ENCODE results near the gene MPPE1.

Gene MPPE1

GRCh38 chr18:11905613-11906012 is 2.5 kb downstream of the MPPE1 start:
- H4K20me1 ChIP-seq (ENCODE audit: insufficient read depth, low read length), result no peaks in the 10 kb centered on the region
- H3K9ac ChIP-seq (ENCODE audit: low read length), result no peak overlapping the region
- H3K4me1 ChIP-seq (ENCODE audit: insufficient read depth, low read length, severe bottlenecking), result peaks cover 16% of the 10 kb centered on the region
- no peak overlapping the region for H3K4me3 ChIP-seq (ENCODE audit: low read depth, low read length, poor library complexity, severe bottlenecking)
- H3K79me2 ChIP-seq (ENCODE audit: insufficient read depth, low read length), result no peaks in the 10 kb centered on the region
- no peaks in the 10 kb centered on the region for H3K27me3 ChIP-seq (ENCODE audit: insufficient read depth, low read length)
- no peak overlapping the region for H2AFZ ChIP-seq (ENCODE audit: low read length)
- no peak overlapping the region for H3K27ac ChIP-seq (ENCODE audit: low read depth, low read length, poor library complexity, severe bottlenecking)
- no peak overlapping the region for H3K4me2 ChIP-seq (ENCODE audit: low read length)
- H3K36me3 ChIP-seq (ENCODE audit: insufficient read depth, low read length), result peaks cover 26% of the 10 kb centered on the region
- TF ChIP-seq CTCF (IDR thresholded peaks at IDR 0.05; ENCODE audit: low read length) (no peak), EZH2 (IDR thresholded peaks at IDR 0.05; ENCODE audit: borderline replicate concordance, low read length) (no peak)
- no peaks in the 10 kb centered on the region for H3K9me2 ChIP-seq (ENCODE audit: low read depth, low read length)
- no peaks in the 10 kb centered on the region for H3K9me3 ChIP-seq (ENCODE audit: low read length)
- H3F3A ChIP-seq (ENCODE audit: insufficient read depth, low read length), result no peaks in the 10 kb centered on the region

GRCh38 chr18:11902522-11903292 is 5.4 kb downstream of the MPPE1 start:
- Histone ChIP-seq H3K4me3 (ENCODE audit: low read depth, low read length, poor library complexity, severe bottlenecking) (no peak overlapping the region), H3K4me2 (ENCODE audit: low read length) (no peak overlapping the region)

GRCh38 chr18:11901826-11902438 is 6.2 kb downstream of the MPPE1 start:
- Histone ChIP-seq H3K9me2 (ENCODE audit: low read depth, low read length) (no peaks in the 10 kb centered on the region), H4K20me1 (ENCODE audit: insufficient read depth, low read length) (no peaks in the 10 kb centered on the region), H3K4me3 (ENCODE audit: low read depth, low read length, poor library complexity, severe bottlenecking) (no peak overlapping the region), H3K9me3 (ENCODE audit: low read length) (no peaks in the 10 kb centered on the region), H3K4me1 (ENCODE audit: insufficient read depth, low read length, severe bottlenecking) (peaks cover 2% of the 10 kb centered on the region), H3K79me2 (ENCODE audit: insufficient read depth, low read length) (no peaks in the 10 kb centered on the region), H2AFZ (ENCODE audit: low read length) (no peak overlapping the region), H3K9ac (ENCODE audit: low read length) (no peak overlapping the region), H3K36me3 (ENCODE audit: insufficient read depth, low read length) (peaks cover 52% of the 10 kb centered on the region), H3F3A (ENCODE audit: insufficient read depth, low read length) (no peaks in the 10 kb centered on the region), H3K27me3 (ENCODE audit: insufficient read depth, low read length) (no peaks in the 10 kb centered on the region), H3K27ac (ENCODE audit: low read depth, low read length, poor library complexity, severe bottlenecking) (no peak overlapping the region), H3K4me2 (ENCODE audit: low read length) (no peak overlapping the region)
- TF ChIP-seq EZH2 (IDR thresholded peaks at IDR 0.05; ENCODE audit: borderline replicate concordance, low read length) (no peak), CTCF (IDR thresholded peaks at IDR 0.05; ENCODE audit: low read length) (no peak)

More at GRCh38 chr18:11902522-11903292, 5.4 kb downstream of the MPPE1 start:
- Histone ChIP-seq H3F3A (ENCODE audit: insufficient read depth, low read length) (no peaks in the 10 kb centered on the region), H4K20me1 (ENCODE audit: insufficient read depth, low read length) (no peaks in the 10 kb centered on the region), H3K79me2 (ENCODE audit: insufficient read depth, low read length) (no peaks in the 10 kb centered on the region), H2AFZ (ENCODE audit: low read length) (no peak overlapping the region), H3K9me3 (ENCODE audit: low read length) (no peaks in the 10 kb centered on the region), H3K27ac (ENCODE audit: low read depth, low read length, poor library complexity, severe bottlenecking) (no peak overlapping the region), H3K27me3 (ENCODE audit: insufficient read depth, low read length) (no peaks in the 10 kb centered on the region), H3K36me3 (ENCODE audit: insufficient read depth, low read length) (peaks cover 46% of the 10 kb centered on the region), H3K9me2 (ENCODE audit: low read depth, low read length) (no peaks in the 10 kb centered on the region), H3K4me1 (ENCODE audit: insufficient read depth, low read length, severe bottlenecking) (peaks cover 8% of the 10 kb centered on the region), H3K9ac (ENCODE audit: low read length) (no peak overlapping the region)
- no peak for TF ChIP-seq CTCF (IDR thresholded peaks at IDR 0.05; ENCODE audit: low read length)

Measured in OCI-LY1 (cell line).